ENCODE measurements around the gene ANKH.

DNA sequence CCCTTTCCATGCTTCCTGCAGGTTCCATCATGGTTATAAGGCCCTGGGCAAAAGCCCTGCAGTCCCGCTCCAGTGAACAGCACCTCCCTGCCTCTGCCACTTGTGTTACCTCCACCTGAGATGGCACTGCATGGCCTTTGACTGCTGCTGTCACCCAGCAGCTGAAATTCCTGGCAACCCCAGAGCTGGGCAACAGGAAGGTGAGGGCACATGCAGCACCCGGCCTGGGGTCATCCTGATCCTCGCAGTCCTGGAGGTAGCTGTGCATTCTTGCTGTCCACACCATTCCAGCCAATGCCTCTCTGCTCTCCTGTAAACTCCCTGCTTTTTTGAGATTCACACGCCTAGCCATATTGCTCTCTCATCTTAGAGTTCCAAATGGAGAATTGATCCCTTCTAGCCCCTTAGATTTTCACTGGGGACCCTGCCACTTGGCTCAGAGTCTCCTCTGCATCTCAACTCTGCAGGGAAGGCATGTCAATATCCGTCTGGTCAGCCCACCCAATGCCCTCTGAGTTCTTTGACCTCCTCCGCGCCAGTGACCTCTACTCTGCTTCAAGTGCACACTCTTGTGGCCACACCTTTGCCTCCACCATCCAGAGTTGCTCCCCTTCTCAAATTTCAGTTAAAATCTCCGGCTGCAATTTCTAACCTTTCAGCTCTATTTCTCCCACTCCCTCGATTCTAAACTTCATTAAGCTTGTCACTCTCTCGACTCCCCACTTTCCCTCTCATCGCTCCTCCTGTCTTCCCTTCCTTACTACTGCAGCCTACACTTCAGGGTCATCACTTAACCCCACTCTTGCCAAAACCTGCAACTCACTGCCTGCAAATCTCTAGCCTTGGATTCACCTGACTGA lies 93.4 kb downstream of the ANKH start:
- TF ChIP-seq, protein P1, sequence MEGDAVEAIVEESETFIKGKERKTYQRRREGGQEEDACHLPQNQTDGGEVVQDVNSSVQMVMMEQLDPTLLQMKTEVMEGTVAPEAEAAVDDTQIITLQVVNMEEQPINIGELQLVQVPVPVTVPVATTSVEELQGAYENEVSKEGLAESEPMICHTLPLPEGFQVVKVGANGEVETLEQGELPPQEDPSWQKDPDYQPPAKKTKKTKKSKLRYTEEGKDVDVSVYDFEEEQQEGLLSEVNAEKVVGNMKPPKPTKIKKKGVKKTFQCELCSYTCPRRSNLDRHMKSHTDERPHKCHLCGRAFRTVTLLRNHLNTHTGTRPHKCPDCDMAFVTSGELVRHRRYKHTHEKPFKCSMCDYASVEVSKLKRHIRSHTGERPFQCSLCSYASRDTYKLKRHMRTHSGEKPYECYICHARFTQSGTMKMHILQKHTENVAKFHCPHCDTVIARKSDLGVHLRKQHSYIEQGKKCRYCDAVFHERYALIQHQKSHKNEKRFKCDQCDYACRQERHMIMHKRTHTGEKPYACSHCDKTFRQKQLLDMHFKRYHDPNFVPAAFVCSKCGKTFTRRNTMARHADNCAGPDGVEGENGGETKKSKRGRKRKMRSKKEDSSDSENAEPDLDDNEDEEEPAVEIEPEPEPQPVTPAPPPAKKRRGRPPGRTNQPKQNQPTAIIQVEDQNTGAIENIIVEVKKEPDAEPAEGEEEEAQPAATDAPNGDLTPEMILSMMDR (IDR thresholded peaks at IDR 0.05; ENCODE audit: borderline replicate concordance, extremely low read depth, low read length, poor library complexity, severe bottlenecking), result no peak
- no peak for TF ChIP-seq EZH2 (IDR thresholded peaks at IDR 0.05; ENCODE audit: borderline replicate concordance, low read depth, low read length, severe bottlenecking)

All from DND-41 (cell line).